ENCODE data around the gene RREB1. TPM values are rescaled to one million over a fixed set of nuclear protein-coding genes. Genes with fewer than 3 reads are reported as not detected.

Gene RREB1
- polyA plus RNA-seq, 1 donor (not counting 4 experiments of a cell fraction or from before 2014, with no cell fraction given) = 6.1 TPM

DNA sequence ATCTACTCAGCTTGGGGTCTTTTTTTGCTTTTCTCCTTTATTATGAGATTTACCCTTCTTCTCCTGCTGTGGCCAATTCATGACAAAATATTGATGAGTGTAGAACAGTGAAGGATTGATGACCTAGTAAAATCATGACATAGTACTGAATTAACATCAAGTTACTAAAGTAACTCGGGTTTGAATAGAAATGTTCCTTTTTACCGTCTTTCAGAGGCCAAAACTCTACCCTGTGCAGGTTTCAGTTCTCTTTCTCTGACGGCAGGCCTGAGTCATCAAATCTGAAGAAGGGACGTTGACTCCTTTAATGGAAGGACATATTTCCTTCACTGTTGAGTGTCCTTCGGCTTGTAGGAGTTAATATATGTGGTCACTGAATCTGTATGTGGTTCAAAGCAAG lies 80.7 kb downstream of the RREB1 start:
- H2AFZ ChIP-seq (ENCODE audit: control insufficient read depth, low read length) = no peak overlapping the region
- FAIRE-seq = peak; percentile 5
- no peaks in the 10 kb centered on the region for H3K9me1 ChIP-seq (ENCODE audit: control insufficient read depth, extremely low read depth, insufficient read depth, low read length)
- TF ChIP-seq EZH2 (IDR thresholded peaks at IDR 0.05; ENCODE audit: low read length) = no peak
- TF ChIP-seq, protein P1, sequence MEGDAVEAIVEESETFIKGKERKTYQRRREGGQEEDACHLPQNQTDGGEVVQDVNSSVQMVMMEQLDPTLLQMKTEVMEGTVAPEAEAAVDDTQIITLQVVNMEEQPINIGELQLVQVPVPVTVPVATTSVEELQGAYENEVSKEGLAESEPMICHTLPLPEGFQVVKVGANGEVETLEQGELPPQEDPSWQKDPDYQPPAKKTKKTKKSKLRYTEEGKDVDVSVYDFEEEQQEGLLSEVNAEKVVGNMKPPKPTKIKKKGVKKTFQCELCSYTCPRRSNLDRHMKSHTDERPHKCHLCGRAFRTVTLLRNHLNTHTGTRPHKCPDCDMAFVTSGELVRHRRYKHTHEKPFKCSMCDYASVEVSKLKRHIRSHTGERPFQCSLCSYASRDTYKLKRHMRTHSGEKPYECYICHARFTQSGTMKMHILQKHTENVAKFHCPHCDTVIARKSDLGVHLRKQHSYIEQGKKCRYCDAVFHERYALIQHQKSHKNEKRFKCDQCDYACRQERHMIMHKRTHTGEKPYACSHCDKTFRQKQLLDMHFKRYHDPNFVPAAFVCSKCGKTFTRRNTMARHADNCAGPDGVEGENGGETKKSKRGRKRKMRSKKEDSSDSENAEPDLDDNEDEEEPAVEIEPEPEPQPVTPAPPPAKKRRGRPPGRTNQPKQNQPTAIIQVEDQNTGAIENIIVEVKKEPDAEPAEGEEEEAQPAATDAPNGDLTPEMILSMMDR (optimal IDR thresholded peaks at IDR 0.05 in 1 of 3, IDR thresholded peaks at IDR 0.05 in 1 of 3, conservative IDR thresholded peaks at IDR 0.05 in 1 of 3; ENCODE audit: extremely low read depth in 1 of 3, insufficient read depth in 2 of 3, low read length in 3 of 3) = no peak
- no peaks in the 10 kb centered on the region for H3K9me3 ChIP-seq (ENCODE audit: control insufficient read depth, low read depth, low read length)
- H3K36me3 ChIP-seq (ENCODE audit: control insufficient read depth in 2 of 2, extremely low read depth in 1 of 2, insufficient read depth in 2 of 2, low read length in 2 of 2) = peaks cover 23 to 32% of the 10 kb centered on the region in 2 experiments
- no peak overlapping the region for H3K4me2 ChIP-seq (ENCODE audit: control insufficient read depth, extremely low read depth, insufficient read depth, low read depth, low read length)
- no peak overlapping the region for H3K9ac ChIP-seq (ENCODE audit: control insufficient read depth, extremely low read depth, insufficient read depth, low read length)
- no peaks in the 10 kb centered on the region for H3K4me1 ChIP-seq (ENCODE audit: control insufficient read depth, extremely low read depth, insufficient read depth, low read length)
- H4K20me1 ChIP-seq (ENCODE audit: control insufficient read depth, extremely low read depth, insufficient read depth, low read length) = peaks cover 2% of the 10 kb centered on the region
- H3K27ac ChIP-seq (ENCODE audit: control insufficient read depth, insufficient read depth, low read length) = no peak overlapping the region
- no peak for DNase-seq (ENCODE audit: low read depth, low spot score)
- dilution Hi-C loops (cut with MboI; ENCODE audit: extremely low pct_ligation_motif_present, low sequenced_read_pairs) = no loop called here
- no peaks in the 10 kb centered on the region for H3K27me3 ChIP-seq (ENCODE audit: control insufficient read depth, extremely low read depth, insufficient read depth, low read length)
- H3K79me2 ChIP-seq (ENCODE audit: control insufficient read depth, insufficient read depth, low read length) = peaks cover 39% of the 10 kb centered on the region
- H3K4me3 ChIP-seq (ENCODE audit: control insufficient read depth in 2 of 3, extremely low read depth in 1 of 3, insufficient read depth in 2 of 3, low read depth in 1 of 3, low read length in 3 of 3) = no peak overlapping the region

DNA sequence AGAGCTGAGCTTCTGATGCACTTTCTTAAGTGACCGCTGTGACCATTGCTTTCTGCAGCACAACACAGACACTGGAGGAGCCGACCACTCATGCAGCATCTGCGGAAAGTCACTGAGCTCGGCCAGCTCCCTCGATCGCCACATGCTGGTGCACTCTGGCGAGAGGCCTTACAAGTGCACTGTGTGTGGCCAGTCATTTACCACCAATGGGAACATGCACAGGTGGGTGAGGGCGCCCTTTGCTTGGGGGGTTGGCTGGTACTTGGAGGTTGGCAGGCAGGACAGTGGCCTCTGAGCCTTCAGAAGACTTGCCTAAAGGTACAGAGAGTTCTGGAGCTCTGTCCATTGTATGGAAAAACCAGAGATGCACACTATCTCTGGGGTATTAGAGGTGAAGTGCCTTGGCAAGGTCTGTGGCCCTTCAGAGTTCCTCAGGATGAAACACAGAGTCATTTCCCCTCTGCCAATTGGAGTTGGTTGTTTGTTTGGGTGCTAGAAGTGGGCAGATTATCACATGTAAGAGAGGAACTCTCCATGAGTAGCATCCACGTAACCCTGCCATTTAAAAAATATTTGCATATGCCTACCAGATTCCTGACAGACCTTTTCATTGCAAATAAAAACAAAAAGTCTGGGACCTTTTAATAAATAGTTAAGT lies 81.5 kb downstream of the RREB1 start:
- H3K36me3 ChIP-seq (ENCODE audit: control insufficient read depth in 2 of 2, extremely low read depth in 1 of 2, insufficient read depth in 2 of 2, low read length in 2 of 2) = peaks cover 19 to 34% of the 10 kb centered on the region in 2 experiments
- no peak overlapping the region for H3K9ac ChIP-seq (ENCODE audit: control insufficient read depth, extremely low read depth, insufficient read depth, low read length)
- no peak for DNase-seq (ENCODE audit: low read depth, low spot score)
- FAIRE-seq = no peak
- H3K27ac ChIP-seq (ENCODE audit: control insufficient read depth, insufficient read depth, low read length) = no peak overlapping the region
- no peak overlapping the region for H2AFZ ChIP-seq (ENCODE audit: control insufficient read depth, low read length)
- no peak overlapping the region for H3K4me2 ChIP-seq (ENCODE audit: control insufficient read depth, extremely low read depth, insufficient read depth, low read depth, low read length)
- dilution Hi-C loops (cut with MboI; ENCODE audit: extremely low pct_ligation_motif_present, low sequenced_read_pairs) = no loop called here
- no peaks in the 10 kb centered on the region for H3K9me1 ChIP-seq (ENCODE audit: control insufficient read depth, extremely low read depth, insufficient read depth, low read length)
- no peak overlapping the region for H3K4me3 ChIP-seq (ENCODE audit: control insufficient read depth in 2 of 3, extremely low read depth in 1 of 3, insufficient read depth in 2 of 3, low read depth in 1 of 3, low read length in 3 of 3)
- H3K27me3 ChIP-seq (ENCODE audit: control insufficient read depth, extremely low read depth, insufficient read depth, low read length) = no peaks in the 10 kb centered on the region
- H3K9me3 ChIP-seq (ENCODE audit: control insufficient read depth, low read depth, low read length) = no peaks in the 10 kb centered on the region
- H3K79me2 ChIP-seq (ENCODE audit: control insufficient read depth, insufficient read depth, low read length) = peaks cover 41% of the 10 kb centered on the region
- H3K4me1 ChIP-seq (ENCODE audit: control insufficient read depth, extremely low read depth, insufficient read depth, low read length) = no peaks in the 10 kb centered on the region
- H4K20me1 ChIP-seq (ENCODE audit: control insufficient read depth, extremely low read depth, insufficient read depth, low read length) = peaks cover 2% of the 10 kb centered on the region
- TF ChIP-seq EZH2 (IDR thresholded peaks at IDR 0.05; ENCODE audit: low read length) = no peak
- TF ChIP-seq, protein P1 (optimal IDR thresholded peaks at IDR 0.05 in 1 of 3, IDR thresholded peaks at IDR 0.05 in 1 of 3, conservative IDR thresholded peaks at IDR 0.05 in 1 of 3; ENCODE audit: extremely low read depth in 1 of 3, insufficient read depth in 2 of 3, low read length in 3 of 3) = no peak

Measured in keratinocyte (primary cell).